K562 (cell line): ENCODE results near the gene ZNF473.

Experiments
- ATF2 ChIP-seq: sonication (generic); formaldehyde crosslinking; IDR thresholded peaks from 2 replicates; pipeline ENCODE4 v1.8.1; 2022; ENCODE audit warnings: missing genetic modification reagents
- CREB1 ChIP-seq, 2 experiments: sonication (generic) in 1 of 2; formaldehyde crosslinking in 1 of 2; IDR thresholded peaks; 2 replicates each; pipeline versions ENCODE4 v1.6.1 to v1.8.0; 2012 to 2022; ENCODE audit warnings: inconsistent platforms in 1 of 2, mild to moderate bottlenecking in 1 of 2, missing genetic modification reagents in 1 of 2, moderate library complexity in 1 of 2
- CTCF ChIP-seq, 3 experiments: IDR thresholded peaks in 2 of 3; conservative IDR thresholded peaks in 1 of 3; 2 replicates each; pipeline ENCODE4 v1.5.1; 2011 to 2012; ENCODE audit warnings: low read length in 3 of 3, mild to moderate bottlenecking in 3 of 3, control low read depth in 2 of 3, improper control_type of control experiment in 1 of 3, inconsistent platforms in 1 of 3, low read depth in 1 of 3, mixed read lengths in 1 of 3, moderate library complexity in 1 of 3; ENCODE audit not compliant: insufficient read depth in 2 of 3
- TOE1 ChIP-seq, 2 experiments: fragments of 450-650 bp in 1 of 2; sonication (generic) in 1 of 2; formaldehyde crosslinking in 1 of 2; IDR thresholded peaks; 2 replicates each; pipeline versions ENCODE4 v1.7.1 to v1.8.0; 2016 to 2022; ENCODE audit warnings: borderline replicate concordance in 2 of 2, mild to moderate bottlenecking in 2 of 2, antibody characterized with exemption in 1 of 2, inconsistent platforms in 1 of 2, low read depth in 1 of 2, missing genetic modification reagents in 1 of 2, moderate library complexity in 1 of 2

GRCh38 chr19:50005428-50005827 is 20.4 kb upstream of the ZNF473 start:
- no peak for TF ChIP-seq CTCF (IDR thresholded peaks at IDR 0.05 in 2 of 3, conservative IDR thresholded peaks at IDR 0.05 in 1 of 3; ENCODE audit: insufficient read depth in 2 of 3, low read depth in 1 of 3, low read length in 3 of 3)
- no peak for TF ChIP-seq TOE1 (IDR thresholded peaks at IDR 0.05; ENCODE audit: borderline replicate concordance)
- no peak for TF ChIP-seq TOE1 (CRISPR knock-in tag; IDR thresholded peaks at IDR 0.05; ENCODE audit: borderline replicate concordance, low read depth)
- TF ChIP-seq ATF2 (CRISPR knock-in tag) = no peak
- TF ChIP-seq CREB1 (IDR thresholded peaks at IDR 0.05) = no peak
- no peak for TF ChIP-seq CREB1 (CRISPR knock-in tag; IDR thresholded peaks at IDR 0.05)
